Ectodermal cell (in vitro differentiated cells): Measurements from ENCODE around the gene RAB27A.
"Not testable (repeated sequence)": the region's sequence is repeated elsewhere in the genome, so short reads cannot be mapped to it uniquely, and the experiment has no call there.

ENCODE experiments used
- H3K27ac ChIP-seq: 2 replicates; pipeline ENCODE4 v1.7.0; 2013; ENCODE audit warnings: mild to moderate bottlenecking, low read depth, low read length; ENCODE audit not compliant: insufficient read depth, poor library complexity, severe bottlenecking
- H3K27me3 ChIP-seq: 2 replicates; pipeline ENCODE4 v1.7.0; 2013; ENCODE audit warnings: mild to moderate bottlenecking, low read length; ENCODE audit not compliant: insufficient read depth, control insufficient read depth, poor library complexity, severe bottlenecking
- H3K36me3 ChIP-seq: one replicate; pipeline ENCODE4 v1.7.0; 2013; ENCODE audit warnings: low read length; ENCODE audit not compliant: control insufficient read depth, insufficient read depth
- H3K4me1 ChIP-seq: one replicate; pipeline ENCODE4 v1.7.0; 2013; ENCODE audit warnings: low read length; ENCODE audit not compliant: control insufficient read depth, insufficient read depth
- H3K4me3 ChIP-seq: 2 replicates; pipeline ENCODE4 v1.7.0; 2013; ENCODE audit warnings: low read depth, low read length, control low read depth; ENCODE audit not compliant: insufficient read depth
- H3K9me3 ChIP-seq: 2 replicates; pipeline ENCODE4 v1.7.0; 2013; ENCODE audit warnings: mild to moderate bottlenecking, low read length, moderate library complexity; ENCODE audit not compliant: control insufficient read depth
- WGBS, 2 experiments: methylation state at CpG; one replicate each; pipeline ENCODE4 v1.1.7; 2013; ENCODE audit warnings: missing lambda C conversion rate in 2 of 2; 5-methylcytosine and 5-hydroxymethylcytosine counted together

RAB27A gene

DNA sequence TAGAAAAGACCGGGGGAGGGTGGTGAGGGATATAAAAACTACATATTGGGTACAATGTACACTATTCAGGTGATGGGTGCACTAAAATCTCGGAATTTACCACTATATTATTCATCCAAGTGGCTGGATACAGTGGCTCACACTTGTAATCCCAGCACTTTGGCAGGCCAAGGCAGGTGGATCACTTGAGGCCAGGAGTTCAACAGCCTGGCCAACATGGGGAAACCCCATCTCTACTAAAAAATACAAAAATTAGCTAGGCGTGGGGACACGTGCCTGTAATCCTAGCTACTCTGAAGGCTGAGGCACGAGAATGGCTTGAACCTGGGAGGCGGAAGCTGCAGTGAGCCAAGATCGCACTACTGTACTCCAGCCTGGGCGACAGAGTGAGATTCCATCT, 37.4 kb downstream of the RAB27A start:
- H3K36me3 ChIP-seq, H3K9me3 ChIP-seq, H3K4me3 ChIP-seq, H3K27ac ChIP-seq, H3K27me3 ChIP-seq, H3K4me1 ChIP-seq: not testable (repeated sequence)
- WGBS, 2 experiments: 92 to 94% methylated on average over 8 of the region's 8 CpGs

DNA sequence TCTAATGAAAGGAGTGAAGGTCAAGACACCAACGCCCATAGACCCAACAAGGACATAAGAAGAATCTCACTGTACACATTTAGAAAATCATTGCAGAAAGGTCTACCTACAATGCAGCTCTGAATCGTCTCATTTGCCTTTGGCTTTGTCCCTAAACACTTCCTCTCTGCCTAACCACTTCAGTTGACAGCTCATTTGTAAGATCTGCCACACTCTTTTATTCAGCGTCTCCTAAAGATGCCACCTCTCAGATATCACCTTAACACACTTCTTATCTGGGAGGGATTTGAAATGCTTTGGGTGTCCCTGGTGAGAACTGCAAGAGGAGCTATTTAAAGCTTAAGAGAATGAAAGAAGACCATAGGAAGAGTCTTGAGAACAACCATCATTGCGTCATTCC, 38.7 kb downstream of the RAB27A start:
- Histone ChIP-seq H3K4me1 (no peaks in the 10 kb centered on the region), H3K4me3 (no peak overlapping the region), H3K27me3 (no peaks in the 10 kb centered on the region), H3K9me3 (no peaks in the 10 kb centered on the region), H3K27ac (no peak overlapping the region), H3K36me3 (no peaks in the 10 kb centered on the region)
- WGBS, 2 experiments: 89 to 92% methylated on average over 3 to 4 of the region's 4 CpGs

DNA sequence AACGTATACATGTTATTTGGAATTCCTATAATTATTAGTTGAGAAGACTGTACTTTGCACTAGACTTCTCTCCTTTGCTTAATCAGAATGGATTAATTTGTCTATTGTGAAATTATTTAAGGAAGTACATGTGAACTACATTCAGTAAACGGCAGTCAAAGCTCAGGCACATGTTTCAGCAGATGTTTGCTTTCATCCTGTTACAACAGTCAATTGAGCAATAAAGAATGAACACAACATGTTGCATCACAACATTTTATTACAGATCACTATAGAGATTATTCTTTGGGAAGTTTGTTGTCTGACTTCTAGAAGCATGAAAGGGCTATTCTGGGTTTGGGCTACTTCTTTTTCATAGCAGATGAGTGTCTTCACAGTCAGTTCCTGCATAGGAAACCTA, 39.2 kb downstream of the RAB27A start:
- H3K4me1 ChIP-seq: no peaks in the 10 kb centered on the region
- no peaks in the 10 kb centered on the region for H3K36me3 ChIP-seq
- 91 to 100% methylated on average over 1 to 2 of the region's 2 CpGs for WGBS, 2 experiments
- H3K9me3 ChIP-seq: no peaks in the 10 kb centered on the region
- no peak overlapping the region for H3K27ac ChIP-seq
- H3K27me3 ChIP-seq: no peaks in the 10 kb centered on the region
- no peak overlapping the region for H3K4me3 ChIP-seq

DNA sequence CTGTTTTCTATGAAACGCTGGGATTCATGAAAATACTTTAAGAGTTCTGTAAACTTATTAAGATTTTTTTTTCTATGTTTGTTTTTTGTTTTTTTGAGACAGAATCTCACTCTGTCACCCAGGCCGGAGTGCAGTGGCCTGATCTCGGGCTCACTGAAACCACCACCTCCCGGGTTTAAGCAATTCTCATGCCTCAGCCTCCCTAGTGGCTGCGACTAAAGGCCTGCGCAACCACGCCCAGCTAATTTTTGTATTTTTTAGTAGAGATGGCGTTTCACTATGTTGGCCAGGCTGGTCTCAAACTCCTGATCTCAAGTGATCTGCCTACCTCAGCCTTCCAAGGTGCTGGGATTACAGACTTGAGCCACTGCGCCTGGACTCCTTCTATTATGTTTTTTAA, 39.7 kb downstream of the RAB27A start:
- H3K4me3 ChIP-seq, H3K27me3 ChIP-seq, H3K9me3 ChIP-seq, H3K4me1 ChIP-seq, H3K27ac ChIP-seq, H3K36me3 ChIP-seq: not testable (repeated sequence)
- WGBS, 2 experiments: 91 to 95% methylated on average over 8 to 9 of the region's 9 CpGs

DNA sequence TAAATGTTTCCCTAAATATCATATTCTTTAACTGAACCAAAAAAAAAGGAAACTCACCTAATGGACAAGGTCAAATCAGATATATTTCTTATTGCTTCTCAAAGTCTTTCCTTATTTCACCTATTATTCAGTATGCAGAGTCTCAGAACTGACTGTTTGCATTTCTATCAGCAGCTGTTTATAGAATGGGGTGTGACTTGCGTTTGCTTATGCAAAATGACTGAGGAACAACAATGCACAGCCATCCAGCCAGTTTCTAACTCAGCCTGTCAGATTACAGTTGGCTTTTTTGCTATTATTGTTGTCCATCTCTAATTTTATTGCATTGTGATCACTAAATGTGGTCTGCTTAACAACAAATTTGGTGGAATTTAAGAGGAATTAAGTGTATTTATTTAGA, 40.7 kb downstream of the RAB27A start:
- Histone ChIP-seq H3K27me3 (no peaks in the 10 kb centered on the region), H3K4me1 (no peaks in the 10 kb centered on the region), H3K36me3 (no peaks in the 10 kb centered on the region), H3K27ac (no peak overlapping the region), H3K9me3 (no peaks in the 10 kb centered on the region), H3K4me3 (no peak overlapping the region)
- 63 to 72% methylated on average over 1 of the region's 1 CpG for WGBS, 2 experiments

DNA sequence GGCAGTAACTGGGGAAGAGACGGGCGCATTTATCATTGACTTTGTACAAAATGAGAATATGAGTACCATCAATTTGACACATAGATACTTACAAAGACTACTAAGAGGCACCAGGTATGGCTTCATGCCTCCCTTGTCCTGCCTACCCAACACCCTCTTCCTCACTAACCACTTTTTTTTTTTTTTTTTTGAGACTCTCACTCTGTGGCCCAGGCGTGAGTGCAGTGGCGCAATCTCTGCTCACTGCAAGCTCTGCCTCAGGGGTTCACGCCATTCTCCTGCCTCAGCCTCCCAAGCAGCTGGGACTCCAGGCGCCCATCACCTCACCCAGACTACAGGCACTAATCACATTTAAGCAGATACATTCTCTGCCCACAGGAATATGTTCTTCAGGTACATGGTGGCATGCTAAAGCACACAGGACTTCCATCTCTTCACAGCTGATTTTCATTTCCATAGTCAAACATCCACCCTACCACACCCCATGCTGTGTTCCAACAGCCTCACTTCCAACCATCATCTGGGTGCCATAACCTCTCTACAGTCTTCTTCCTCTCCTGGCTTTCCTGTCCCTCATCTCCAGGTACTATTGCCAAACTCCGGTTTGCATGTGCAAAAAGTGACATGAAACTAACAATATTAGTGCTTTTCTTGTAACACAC, 41.7 kb downstream of the RAB27A start:
- Histone ChIP-seq H3K36me3 (no peaks in the 10 kb centered on the region), H3K4me1 (no peaks in the 10 kb centered on the region), H3K9me3 (no peaks in the 10 kb centered on the region), H3K27me3 (no peaks in the 10 kb centered on the region), H3K27ac (no peak overlapping the region), H3K4me3 (no peak overlapping the region)
- 89 to 98% methylated on average over 7 of the region's 7 CpGs for WGBS, 2 experiments

DNA sequence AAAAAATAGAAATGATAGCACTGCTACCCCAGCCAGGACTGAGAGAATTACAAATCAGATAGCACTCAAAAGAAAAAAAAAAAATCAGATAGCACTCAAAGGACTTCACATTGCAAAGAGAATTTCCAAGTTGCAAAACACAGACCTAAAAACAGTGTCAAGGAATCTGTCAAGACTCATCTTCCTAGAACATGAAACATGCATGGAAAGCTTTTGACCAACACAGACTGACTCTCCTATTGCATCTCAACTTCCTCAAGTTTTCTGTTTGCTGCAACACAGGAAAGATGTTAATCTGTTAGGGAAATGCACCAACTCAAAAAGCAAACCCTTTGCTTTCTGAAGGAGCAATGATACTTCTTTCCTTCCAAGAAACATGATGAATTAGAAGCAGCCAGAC, 42.3 kb downstream of the RAB27A start:
- no peak overlapping the region for H3K27ac ChIP-seq
- H3K9me3 ChIP-seq: no peaks in the 10 kb centered on the region
- no peaks in the 10 kb centered on the region for H3K4me1 ChIP-seq
- H3K36me3 ChIP-seq: no peaks in the 10 kb centered on the region
- no peak overlapping the region for H3K4me3 ChIP-seq
- H3K27me3 ChIP-seq: no peaks in the 10 kb centered on the region

DNA sequence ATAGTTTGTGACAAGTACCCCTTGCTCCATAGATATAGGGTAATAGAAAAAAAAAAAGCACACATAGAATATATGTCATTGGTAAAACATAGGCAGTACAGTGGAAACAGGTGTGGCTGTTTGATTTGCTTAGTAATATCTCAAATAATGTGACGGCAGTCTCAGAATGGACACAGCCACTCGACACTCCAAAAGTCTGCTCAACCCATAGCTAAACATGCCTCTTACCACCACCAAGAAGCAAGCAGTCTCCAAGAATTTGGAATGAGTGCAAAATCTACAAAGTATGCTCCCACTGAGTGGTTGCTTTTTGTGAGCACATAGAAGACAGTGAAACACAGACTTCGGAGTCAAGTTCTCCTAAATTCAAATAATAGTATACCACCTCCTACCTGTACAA, 43.0 kb downstream of the RAB27A start:
- Histone ChIP-seq H3K27me3 (no peaks in the 10 kb centered on the region), H3K4me3 (no peak overlapping the region), H3K9me3 (no peaks in the 10 kb centered on the region), H3K4me1 (no peaks in the 10 kb centered on the region), H3K36me3 (no peaks in the 10 kb centered on the region), H3K27ac (no peak overlapping the region)
- WGBS, 2 experiments: 90 to 100% methylated on average over 2 to 3 of the region's 3 CpGs

DNA sequence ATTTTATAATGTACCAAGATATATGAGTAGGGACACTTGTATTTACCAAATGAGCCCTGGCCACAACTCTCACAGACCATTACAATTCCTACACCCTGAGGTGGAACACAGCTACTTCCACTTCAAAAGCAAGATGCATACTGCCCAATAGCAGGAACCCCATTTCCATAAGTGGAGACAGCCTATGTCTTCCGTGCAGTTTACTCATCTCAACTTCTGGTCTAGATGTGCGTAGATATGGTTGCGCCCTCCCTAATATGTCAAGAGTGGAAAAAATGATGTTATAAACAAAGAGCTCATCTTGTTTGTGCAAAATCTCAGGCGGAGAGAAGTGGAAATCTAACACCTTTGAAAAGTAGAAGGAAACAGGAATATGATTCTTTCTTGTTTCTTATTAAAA, 44.6 kb downstream of the RAB27A start:
- Histone ChIP-seq H3K9me3 (no peaks in the 10 kb centered on the region), H3K4me1 (no peaks in the 10 kb centered on the region)
- 89 to 99% methylated on average over 4 of the region's 4 CpGs for WGBS, 2 experiments

DNA sequence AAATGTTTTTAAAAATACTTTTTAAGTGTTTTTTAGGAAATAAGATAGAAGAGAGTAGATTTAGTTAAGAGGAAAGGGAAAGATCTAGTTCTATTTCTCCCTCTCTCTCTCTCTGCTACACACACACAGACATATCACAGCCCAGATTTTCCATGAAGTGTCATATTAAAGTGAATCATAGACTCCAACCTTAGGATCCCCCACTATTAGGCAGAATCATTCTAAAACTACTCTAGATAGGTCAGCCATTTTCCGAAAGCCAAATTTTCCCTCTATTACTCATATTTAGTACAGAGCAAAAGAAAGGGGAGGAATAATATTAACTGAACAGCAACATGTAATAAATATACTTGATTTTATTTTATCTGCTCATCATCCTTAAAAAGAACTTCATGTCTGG, 47.7 kb downstream of the RAB27A start:
- WGBS, 2 experiments: 0% methylated on average over 1 of the region's 1 CpG; no CpG with 5 or more reads in 1 of the 2 experiments

More for the DNA sequence above, 44.6 kb downstream of the RAB27A start:
- H3K27ac ChIP-seq: no peak overlapping the region
- no peaks in the 10 kb centered on the region for H3K27me3 ChIP-seq
- H3K4me3 ChIP-seq: no peak overlapping the region
- H3K36me3 ChIP-seq: no peaks in the 10 kb centered on the region

DNA sequence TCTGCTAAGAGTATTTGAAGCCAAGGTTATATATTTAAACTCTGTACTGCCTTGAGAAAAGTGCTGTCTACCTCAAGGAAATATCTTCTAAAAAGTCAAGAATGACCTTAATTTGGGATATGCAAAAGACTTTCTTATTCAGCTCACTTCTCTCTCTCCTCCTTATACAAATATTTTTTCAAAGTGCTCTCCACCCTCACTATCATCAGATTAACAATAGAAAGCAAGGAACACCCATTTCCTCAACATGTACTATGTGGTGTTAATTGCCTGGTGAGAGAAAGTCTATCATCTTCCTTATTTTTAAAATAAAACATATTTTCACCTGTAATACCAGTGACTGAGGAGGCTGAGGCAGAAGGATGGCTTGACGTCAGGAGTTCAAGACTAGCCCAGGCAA, 48.4 kb downstream of the RAB27A start:
- Histone ChIP-seq H3K27ac (no peak overlapping the region), H3K27me3 (no peaks in the 10 kb centered on the region), H3K9me3 (no peaks in the 10 kb centered on the region), H3K4me1 (no peaks in the 10 kb centered on the region), H3K36me3 (no peaks in the 10 kb centered on the region), H3K4me3 (no peak overlapping the region)
- WGBS, 2 experiments: no CpG with 5 or more reads among the region's 1 CpG

More for the DNA sequence above, 47.7 kb downstream of the RAB27A start:
- Histone ChIP-seq H3K27ac (no peak overlapping the region), H3K27me3 (no peaks in the 10 kb centered on the region), H3K4me1 (no peaks in the 10 kb centered on the region), H3K36me3 (no peaks in the 10 kb centered on the region), H3K4me3 (no peak overlapping the region), H3K9me3 (no peaks in the 10 kb centered on the region)
